Globus pallidus (tissue), 1 donor: ENCODE measurements around the gene SLC29A1.

Experiments used
- DNase-seq: peaks from one replicate; pipeline ENCODE4 v3.0.0-alpha.2; 2015; ENCODE audit warnings: low spot score

SLC29A1 gene

GRCh38 chr6:44268095-44268628 is 44.8 kb downstream of the SLC29A1 start:
- DNase-seq: no peak

- DNase-seq: no peak
These were observed 46.0 kb downstream of the SLC29A1 start for GRCh38 chr6:44269178-44269920.

GRCh38 chr6:44269921-44270525 is 46.6 kb downstream of the SLC29A1 start, which contains the start of gene TMEM151B:
Gene TMEM151B (plus strand): TSS chr6:44270450. CDS start chr6:44270743, 293 bp downstream.
- DNase-seq: no peak

- no peak for DNase-seq
These were observed 47.4 kb downstream of the SLC29A1 start for GRCh38 chr6:44270526-44271405.

- DNase-seq: no peak
These were observed 48.0 kb downstream of the SLC29A1 start for GRCh38 chr6:44271406-44271723.

- DNase-seq: no peak
These were observed 48.5 kb downstream of the SLC29A1 start for GRCh38 chr6:44271914-44272313.

- no peak for DNase-seq
These were observed 49.1 kb downstream of the SLC29A1 start for GRCh38 chr6:44272529-44272928.

- no peak for DNase-seq
These were observed 49.7 kb downstream of the SLC29A1 start for GRCh38 chr6:44272999-44273566.

GRCh38 chr6:44273617-44274016 is 50.2 kb downstream of the SLC29A1 start:
- DNase-seq: no peak

- DNase-seq: no peak
These were observed 51.9 kb downstream of the SLC29A1 start for GRCh38 chr6:44275271-44275748.

GRCh38 chr6:44275749-44276648 is 52.6 kb downstream of the SLC29A1 start:
- DNase-seq: no peak

- DNase-seq: no peak
These were observed 53.6 kb downstream of the SLC29A1 start for GRCh38 chr6:44276667-44277640.

GRCh38 chr6:44277763-44278162 is 54.4 kb downstream of the SLC29A1 start:
- DNase-seq: no peak

- no peak for DNase-seq
These were observed 54.9 kb downstream of the SLC29A1 start for GRCh38 chr6:44278315-44278714.

- no peak for DNase-seq
These were observed 55.6 kb downstream of the SLC29A1 start for GRCh38 chr6:44278774-44279697.
